Left renal pelvis (tissue), 4 donors: ENCODE measurements around the gene CDH2. TPM values are rescaled to one million over a fixed set of nuclear protein-coding genes. Genes with fewer than 3 reads are reported as not detected.
"Not testable (repeated sequence)": the region's sequence is repeated elsewhere in the genome, so short reads cannot be mapped to it uniquely, and the experiment has no call there.

Source experiments
- DNase-seq, 4 donors: peaks; one replicate each; pipeline ENCODE4 v3.0.0-alpha.2; 2013; ENCODE audit warnings: low read depth in 4 of 4, low spot score in 3 of 4
- polyA plus RNA-seq, 4 donors: library from polyadenylated mRNA; unstranded; fragments of 120-200 nt; gene quantifications; one replicate each; pipeline ENCODE4 v1.2.1, GENCODE V29; 2013; ENCODE audit not compliant: insufficient read length in 4 of 4

Gene CDH2
- polyA plus RNA-seq, 4 donors: 71.2 to 104 (median 86.2) TPM

DNA sequence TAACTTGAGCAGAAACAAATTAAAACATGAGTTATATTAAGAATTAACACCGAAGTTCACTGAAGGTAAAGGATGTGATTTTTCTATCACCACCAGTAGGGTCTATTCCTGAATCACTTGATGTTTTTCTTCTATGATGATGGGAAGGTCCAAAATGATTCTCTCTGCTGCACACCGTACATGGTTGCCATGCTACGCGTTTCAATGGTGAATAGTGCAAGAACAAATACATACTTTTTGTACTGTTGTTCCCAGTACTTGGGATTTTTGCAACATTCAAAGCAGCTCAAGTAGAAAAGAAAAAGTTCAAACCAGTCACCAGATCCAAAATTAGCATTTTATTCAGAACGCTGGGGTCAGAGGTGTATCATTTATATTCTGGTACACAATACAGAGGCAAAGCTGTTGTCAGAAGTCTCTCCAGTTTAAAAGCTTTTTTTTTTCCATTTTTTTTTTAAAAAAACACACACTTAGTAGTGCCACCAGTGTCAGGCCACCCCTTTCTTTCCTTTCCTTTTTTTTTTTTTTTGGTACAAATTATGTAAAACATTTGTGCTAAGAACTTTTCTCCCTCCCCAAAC, 226.2 kb downstream of the CDH2 start:
- no peak for DNase-seq

- DNase-seq: no peak
These were observed 227.9 kb downstream of the CDH2 start for GRCh38 chr18:27948986-27949385.

DNA sequence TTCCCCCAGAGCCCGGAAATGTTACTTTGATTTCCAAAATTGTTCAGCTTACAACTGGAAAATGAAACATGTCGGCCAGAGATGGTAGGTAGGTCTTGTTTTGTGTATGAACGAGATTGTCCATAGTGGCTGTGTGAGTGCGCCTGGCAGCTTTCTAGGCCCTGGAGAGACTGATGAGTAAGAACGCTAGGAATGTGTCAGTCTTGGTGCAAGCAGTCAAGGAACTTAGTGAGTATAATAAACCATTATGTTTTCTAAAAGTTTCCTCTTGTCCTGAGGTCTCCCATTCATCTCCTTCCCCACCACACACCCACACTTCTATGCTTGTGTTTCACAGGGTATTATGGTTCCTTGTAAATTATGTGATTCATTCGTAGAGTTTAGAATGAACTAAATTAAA, 234.2 kb downstream of the CDH2 start:
- DNase-seq: no peak

- DNase-seq: no peak
These were observed 245.4 kb downstream of the CDH2 start for GRCh38 chr18:27931535-27931934.

- DNase-seq: no peak
These were observed 254.2 kb downstream of the CDH2 start for GRCh38 chr18:27922780-27923179.

GRCh38 chr18:27921904-27922751, 254.8 kb downstream of the CDH2 start:
- no peak for DNase-seq

DNA sequence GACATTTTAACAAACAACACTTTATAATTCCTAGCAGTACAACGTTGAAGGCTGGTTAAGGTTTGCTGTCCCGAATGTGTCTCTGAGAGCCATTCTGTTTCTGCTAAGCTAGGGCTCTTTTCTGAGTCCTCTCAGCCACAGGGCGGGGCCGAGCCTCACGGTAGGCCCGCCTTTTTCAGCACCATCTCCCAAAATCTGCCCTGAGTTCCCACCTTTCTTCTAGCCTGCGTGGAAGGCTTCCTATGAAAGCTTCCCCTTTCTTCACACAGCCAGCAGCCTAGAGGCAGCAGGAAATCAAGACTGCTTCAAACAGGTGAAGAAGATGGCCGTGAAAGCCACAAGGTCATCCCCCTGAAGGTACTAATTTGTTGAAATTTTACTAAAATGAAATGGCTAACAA, 255.5 kb downstream of the CDH2 start:
- DNase-seq: no peak

- DNase-seq: no peak
These were observed 256.1 kb downstream of the CDH2 start for GRCh38 chr18:27920836-27921235.

- not testable (repeated sequence) for DNase-seq
These were observed 270.7 kb downstream of the CDH2 start for GRCh38 chr18:27906189-27906588.

GRCh38 chr18:27903906-27904305, 273.0 kb downstream of the CDH2 start:
- no peak for DNase-seq

DNA sequence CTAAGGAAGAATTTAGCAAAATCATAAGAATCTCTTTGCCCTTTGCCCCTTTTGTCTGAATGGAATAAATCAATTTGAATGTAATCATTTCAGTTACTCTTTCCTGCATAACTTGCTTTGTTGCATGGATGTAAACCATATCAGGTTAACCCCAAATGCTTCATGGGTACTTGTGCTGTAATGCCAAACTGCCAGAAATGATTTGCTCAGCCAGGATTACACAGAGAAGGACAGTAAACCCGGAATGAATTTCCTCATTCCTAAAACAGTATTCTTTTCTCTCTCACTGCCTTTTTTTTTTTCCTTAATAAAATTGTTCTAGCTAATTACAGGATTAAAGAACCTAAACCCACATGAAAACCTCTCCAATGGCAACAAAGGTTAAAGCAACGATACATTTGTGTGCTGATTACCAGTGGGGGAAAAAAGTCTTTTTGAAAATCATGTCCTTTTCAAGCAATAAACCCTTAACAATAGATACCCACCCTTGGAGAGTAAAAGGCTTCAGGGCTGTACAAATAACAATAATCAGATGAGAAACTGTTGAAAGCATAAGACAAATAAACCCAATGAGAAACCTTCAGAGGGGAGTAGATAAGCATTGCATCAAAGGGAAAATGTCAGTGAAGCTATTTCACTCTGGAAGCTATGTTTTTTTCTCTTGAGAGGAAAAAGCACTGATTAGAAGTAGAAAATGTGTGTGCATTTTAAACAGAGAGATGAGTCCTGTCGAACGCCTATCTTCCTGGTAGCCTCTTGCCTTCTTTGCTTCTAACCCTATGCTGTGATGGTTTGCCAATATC, 275.3 kb downstream of the CDH2 start:
- no peak for DNase-seq
